ENCODE measurements around the gene TRIM75.

GRCh38 chr4:165011403-165011802 is 42.3 kb upstream of the TRIM75 start:
- TF ChIP-seq, protein P1, sequence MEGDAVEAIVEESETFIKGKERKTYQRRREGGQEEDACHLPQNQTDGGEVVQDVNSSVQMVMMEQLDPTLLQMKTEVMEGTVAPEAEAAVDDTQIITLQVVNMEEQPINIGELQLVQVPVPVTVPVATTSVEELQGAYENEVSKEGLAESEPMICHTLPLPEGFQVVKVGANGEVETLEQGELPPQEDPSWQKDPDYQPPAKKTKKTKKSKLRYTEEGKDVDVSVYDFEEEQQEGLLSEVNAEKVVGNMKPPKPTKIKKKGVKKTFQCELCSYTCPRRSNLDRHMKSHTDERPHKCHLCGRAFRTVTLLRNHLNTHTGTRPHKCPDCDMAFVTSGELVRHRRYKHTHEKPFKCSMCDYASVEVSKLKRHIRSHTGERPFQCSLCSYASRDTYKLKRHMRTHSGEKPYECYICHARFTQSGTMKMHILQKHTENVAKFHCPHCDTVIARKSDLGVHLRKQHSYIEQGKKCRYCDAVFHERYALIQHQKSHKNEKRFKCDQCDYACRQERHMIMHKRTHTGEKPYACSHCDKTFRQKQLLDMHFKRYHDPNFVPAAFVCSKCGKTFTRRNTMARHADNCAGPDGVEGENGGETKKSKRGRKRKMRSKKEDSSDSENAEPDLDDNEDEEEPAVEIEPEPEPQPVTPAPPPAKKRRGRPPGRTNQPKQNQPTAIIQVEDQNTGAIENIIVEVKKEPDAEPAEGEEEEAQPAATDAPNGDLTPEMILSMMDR (IDR thresholded peaks at IDR 0.05) = no peak
- TF ChIP-seq POLR2A (IDR thresholded peaks at IDR 0.05; ENCODE audit: low read depth) = no peak
